NCI-H1092 treated with DMSO at 0.1 percent for 48 hours (cell line): ENCODE results near the gene ALPK1.
"Not testable (repeated sequence)": the region's sequence is repeated elsewhere in the genome, so short reads cannot be mapped to it uniquely, and the experiment has no call there.

ENCODE experiments used
- DNase-seq: peaks from one replicate; lab custom pipeline; 2025; lab: John Stamatoyannopoulos, UW

ALPK1 gene

GRCh38 chr4:112453321-112453720, 156.2 kb downstream of the ALPK1 start:
- DNase-seq, result no peak

GRCh38 chr4:112472318-112472717, 175.1 kb downstream of the ALPK1 start:
- DNase-seq, result no peak

GRCh38 chr4:112473985-112474384, 176.8 kb downstream of the ALPK1 start:
- DNase-seq, result no peak

- DNase-seq, result no peak
Measured at GRCh38 chr4:112485930-112486329, 188.8 kb downstream of the ALPK1 start.

GRCh38 chr4:112490808-112491207, 193.6 kb downstream of the ALPK1 start:
- DNase-seq, result not testable (repeated sequence)
